ENCODE measurements around the gene KRI1.
A peak's percentile ranks its signal among the peaks of the same experiment; 100 is the strongest.

The KRI1 gene

DNA sequence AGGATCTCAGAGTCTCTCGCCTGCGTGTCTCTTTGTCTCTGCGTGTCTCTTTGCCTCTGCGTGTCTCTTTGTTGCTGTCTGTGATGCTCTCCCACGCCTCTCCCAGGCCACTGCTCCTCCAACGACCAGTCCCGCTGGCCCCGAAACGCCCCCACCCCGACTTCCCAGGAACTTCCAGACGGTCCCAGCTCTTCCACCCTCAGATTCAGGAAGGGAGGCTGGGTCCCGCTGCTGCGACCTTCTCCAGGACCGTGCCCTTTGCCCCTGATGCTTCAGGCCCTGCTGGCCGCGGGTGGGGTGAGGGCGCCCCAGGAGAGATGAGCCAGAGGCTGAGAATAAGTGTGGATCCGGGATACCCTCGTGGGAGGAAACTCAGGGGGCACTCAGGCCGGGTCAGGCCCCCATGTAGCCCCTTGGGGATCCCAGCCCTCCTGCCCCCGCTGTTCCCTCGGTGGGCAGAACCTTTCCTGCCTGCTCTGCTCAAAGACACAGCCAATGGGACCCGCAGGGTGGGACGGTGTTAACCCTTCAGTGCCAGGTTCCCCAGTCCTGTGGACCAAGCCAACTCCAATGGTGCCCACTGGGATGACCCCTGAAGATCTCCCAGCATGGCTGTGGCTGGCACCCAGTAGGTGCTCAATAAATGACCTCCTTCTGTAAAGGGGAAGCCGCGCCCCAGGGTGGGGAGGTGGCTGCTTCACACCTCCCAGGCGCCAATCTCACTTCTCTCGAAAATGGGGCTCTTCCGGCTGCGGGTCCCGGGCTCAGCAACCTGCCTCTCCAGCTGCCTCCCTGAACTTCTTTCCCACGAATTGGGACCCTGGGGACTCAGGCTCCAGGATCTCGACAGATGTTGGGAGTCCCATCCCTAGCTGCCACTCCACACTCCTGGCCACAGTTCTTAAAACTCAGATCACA, 47.1 kb downstream of the KRI1 start:
- H3K4me1 ChIP-seq, result no peaks in the 10 kb centered on the region
- no peaks in the 10 kb centered on the region for H3K36me3 ChIP-seq
- peak overlapping the region; percentile 43; the same call in 1 of the 2 replicates for H3K4me3 ChIP-seq (ENCODE audit: low read depth, low read length)
- H3K27me3 ChIP-seq, result peaks cover 73% of the 10 kb centered on the region
- H3K9me3 ChIP-seq, result no peaks in the 10 kb centered on the region
- TF ChIP-seq CTCF (IDR thresholded peaks at IDR 0.05; ENCODE audit: low read depth, low read length), result no peak
- no peak for DNase-seq

GRCh38 chr19:10517760-10518443, 47.9 kb downstream of the KRI1 start:
- DNase-seq, result peak; percentile 26

DNA sequence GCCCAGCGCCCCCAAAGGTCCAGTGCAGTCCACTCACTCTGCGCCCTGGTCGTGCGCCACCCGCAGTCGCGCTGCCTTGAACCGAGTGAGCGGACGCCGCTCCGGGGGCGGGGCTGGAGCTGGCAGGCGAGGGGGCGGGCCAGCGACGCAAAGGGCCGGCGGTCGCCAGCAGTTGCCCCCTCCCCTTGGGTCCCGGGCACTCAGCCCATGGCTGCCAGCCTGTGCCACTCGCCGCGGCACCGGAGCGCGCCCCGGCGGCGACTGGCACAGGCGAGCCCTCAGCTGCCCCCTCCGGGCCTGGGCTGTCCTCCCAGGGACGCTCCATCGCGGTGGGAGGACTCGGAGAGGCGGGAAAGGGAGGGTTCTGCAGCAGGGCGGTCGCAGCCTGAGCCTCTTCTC, 48.5 kb downstream of the KRI1 start, which contains the start of gene S1PR5:
TSS of gene S1PR5 (minus strand) at position 87 of the 399 bp plus-strand sequence. CDS start 2,436 bp downstream, outside the sequence.
- TF ChIP-seq CTCF (IDR thresholded peaks at IDR 0.05; ENCODE audit: low read depth, low read length), result no peak
- Histone ChIP-seq H3K9me3 (no peaks in the 10 kb centered on the region), H3K4me3 (ENCODE audit: low read depth, low read length) (peak within 1 kb of the TSS; percentile 43), H3K36me3 (no peaks in the 10 kb centered on the region), H3K4me1 (no peaks in the 10 kb centered on the region), H3K27me3 (peaks cover 83% of the 10 kb centered on the region)
- DNase-seq, result peak; percentile 19

More at GRCh38 chr19:10517760-10518443, 47.9 kb downstream of the KRI1 start:
- Histone ChIP-seq H3K4me3 (ENCODE audit: low read depth, low read length) (peak overlapping the region; percentile 43), H3K27me3 (peaks cover 78% of the 10 kb centered on the region), H3K9me3 (no peaks in the 10 kb centered on the region), H3K4me1 (no peaks in the 10 kb centered on the region), H3K36me3 (no peaks in the 10 kb centered on the region)
- no peak for TF ChIP-seq CTCF (IDR thresholded peaks at IDR 0.05; ENCODE audit: low read depth, low read length)

DNA sequence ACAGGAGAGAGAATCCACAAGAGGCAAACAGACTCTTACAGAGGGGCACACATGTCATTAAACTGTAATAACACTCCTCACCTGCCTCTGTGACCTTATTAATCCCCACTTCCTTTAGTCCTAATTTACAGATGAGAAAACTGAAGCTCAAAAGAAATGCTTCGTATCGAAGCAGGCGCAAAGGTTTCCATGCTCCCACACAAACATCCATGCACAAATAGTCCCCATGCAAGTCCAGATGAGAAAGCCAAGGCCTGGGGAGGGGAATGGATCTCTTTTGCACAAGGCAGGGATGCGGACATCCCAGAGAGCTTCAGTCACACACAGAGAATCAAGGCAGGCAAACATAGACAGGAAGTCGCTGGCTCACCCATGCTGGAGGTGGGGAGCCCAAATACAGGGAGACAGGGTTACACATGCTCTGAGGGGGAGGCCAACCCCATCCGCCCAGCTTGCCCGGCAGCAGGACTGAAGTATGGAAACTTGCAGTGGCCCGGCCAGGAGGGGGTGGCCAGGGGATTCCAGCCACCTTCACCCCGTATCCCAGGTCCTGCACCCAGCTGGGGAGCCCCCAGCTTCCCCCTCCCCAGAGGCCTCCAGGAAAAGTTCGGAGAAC, 49.0 kb downstream of the KRI1 start:
- Histone ChIP-seq H3K9me3 (no peaks in the 10 kb centered on the region), H3K27me3 (peaks cover 84% of the 10 kb centered on the region), H3K36me3 (no peaks in the 10 kb centered on the region), H3K4me3 (ENCODE audit: low read depth, low read length) (no peak overlapping the region), H3K4me1 (no peaks in the 10 kb centered on the region)
- TF ChIP-seq CTCF (IDR thresholded peaks at IDR 0.05; ENCODE audit: low read depth, low read length), result no peak
- no peak for DNase-seq

DNA sequence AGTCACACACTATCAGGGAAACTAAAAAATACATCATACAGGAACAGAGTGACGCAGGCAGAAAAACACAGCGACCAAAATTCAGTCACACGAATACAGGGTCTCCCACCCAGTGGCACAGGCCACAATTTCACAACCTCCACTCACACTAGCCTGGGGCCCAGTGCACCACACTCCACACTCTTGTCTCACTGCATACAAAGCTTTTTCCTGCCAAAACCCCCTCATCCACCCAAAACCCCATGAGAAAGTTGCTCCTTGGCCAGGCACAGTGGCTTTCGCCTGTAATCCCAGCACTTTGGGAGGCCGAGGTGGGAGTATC, 49.8 kb downstream of the KRI1 start:
- H3K4me3 ChIP-seq (ENCODE audit: low read depth, low read length), result no peak overlapping the region
- peaks cover 91% of the 10 kb centered on the region for H3K27me3 ChIP-seq
- no peaks in the 10 kb centered on the region for H3K9me3 ChIP-seq
- no peaks in the 10 kb centered on the region for H3K36me3 ChIP-seq
- no peak for TF ChIP-seq CTCF (IDR thresholded peaks at IDR 0.05; ENCODE audit: low read depth, low read length)
- no peaks in the 10 kb centered on the region for H3K4me1 ChIP-seq
- no peak for DNase-seq
